H1 (cell line): ENCODE measurements around the gene TIAL1. TPM values are rescaled to one million over a fixed set of nuclear protein-coding genes. Genes with fewer than 3 reads are reported as not detected.
A peak's percentile ranks its signal among the peaks of the same experiment; 100 is the strongest.

Experiments
- CTCF ChIA-PET: fragments of 300-600 bp; sonication (Branson Sonifier 250); formaldehyde crosslinking; loops from one replicate; lab custom pipeline; 2021; ENCODE audit not compliant: partially characterized antibody; lab: Charles Lee
- POLR2A ChIA-PET: fragments of 300-600 bp; sonication (Branson Sonifier 250); formaldehyde crosslinking; loops from one replicate; lab custom pipeline; 2021; ENCODE audit warnings: inconsistent platforms; ENCODE audit not compliant: partially characterized antibody; lab: Charles Lee
- DNase-seq, 2 experiments: peaks; one replicate each; pipeline versions ENCODE4 v3.0.0 to v3.0.0-alpha.2; 2010 to 2022; ENCODE audit warnings: low spot score in 2 of 2, low read depth in 1 of 2, mixed read lengths in 1 of 2
- FAIRE-seq: peaks from 2 replicates; lab custom pipeline; 2011; peaks lifted over from hg19 to GRCh38; lab: Jason Lieb, UNC
- H2AFZ ChIP-seq: 2 replicates; pipeline ENCODE4 v1.8.1; 2012; ENCODE audit warnings: low read length, inconsistent platforms
- H2AK5ac ChIP-seq: 2 replicates; pipeline ENCODE4 v1.6.1; 2013; ENCODE audit warnings: low read depth, low read length
- H2BK120ac ChIP-seq: replicated peaks from 2 replicates; pipeline ENCODE3; 2013; ENCODE audit warnings: low read depth, low read length, inconsistent platforms
- H2BK12ac ChIP-seq: 2 replicates; pipeline ENCODE4 v1.6.1; 2013; ENCODE audit warnings: low read depth, low read length
- H2BK15ac ChIP-seq: 2 replicates; pipeline ENCODE4 v1.6.1; 2013; ENCODE audit warnings: low read length
- H2BK20ac ChIP-seq: 2 replicates; pipeline ENCODE4 v1.6.1; 2013; ENCODE audit warnings: low read length
- H2BK5ac ChIP-seq: 2 replicates; pipeline ENCODE4 v1.6.1; 2013; ENCODE audit warnings: low read depth, low read length
- H3K14ac ChIP-seq: 2 replicates; pipeline ENCODE4 v1.6.1; 2013; ENCODE audit warnings: inconsistent platforms; ENCODE audit not compliant: insufficient read length
- H3K18ac ChIP-seq: 2 replicates; pipeline ENCODE4 v1.6.1; 2013; ENCODE audit warnings: low read length; ENCODE audit errors: extremely low read depth
- H3K23ac ChIP-seq: 2 replicates; pipeline ENCODE4 v1.6.1; 2013; ENCODE audit warnings: inconsistent platforms; ENCODE audit not compliant: insufficient read length
- H3K23me2 ChIP-seq: 2 replicates; pipeline ENCODE4 v1.6.1; 2013; ENCODE audit warnings: low read depth, low read length
- H3K27ac ChIP-seq: 2 replicates; pipeline ENCODE4 v1.6.1; 2011; ENCODE audit warnings: low read depth, low read length, inconsistent platforms
- H3K27me3 ChIP-seq, 4 experiments: replicated peaks in 1 of 4; 1 replicate in 1 of 4; 2 replicates in 3 of 4; pipeline versions ENCODE4 v1.6.1 to v1.8.1; 2011 to 2013; ENCODE audit warnings: low read length in 3 of 4, mild to moderate bottlenecking in 3 of 4, inconsistent platforms in 2 of 4, mixed read lengths in 2 of 4, moderate library complexity in 1 of 4; ENCODE audit not compliant: control insufficient read depth in 3 of 4, insufficient read depth in 3 of 4; ENCODE audit errors: extremely low read depth in 1 of 4
- H3K36me3 ChIP-seq, 4 experiments: 2 replicates each; pipeline versions ENCODE4 v1.6.1 to v1.8.1; 2011 to 2013; ENCODE audit warnings: mild to moderate bottlenecking in 4 of 4, low read length in 3 of 4, moderate library complexity in 2 of 4, control low read depth in 1 of 4, inconsistent platforms in 1 of 4; ENCODE audit not compliant: insufficient read depth in 4 of 4, control insufficient read depth in 2 of 4
- H3K4ac ChIP-seq: replicated peaks from 2 replicates; pipeline ENCODE3; 2013; ENCODE audit warnings: low read length, low read depth, mixed read lengths, inconsistent platforms; ENCODE audit not compliant: insufficient read length
- H3K4me1 ChIP-seq, 4 experiments: replicated peaks in 1 of 4; 1 replicate in 1 of 4; 2 replicates in 3 of 4; pipeline versions ENCODE4 v1.6.1 to v1.8.1; 2011 to 2013; ENCODE audit warnings: low read length in 3 of 4, inconsistent platforms in 2 of 4, mixed read lengths in 1 of 4; ENCODE audit not compliant: insufficient read depth in 4 of 4, control insufficient read depth in 3 of 4
- H3K4me2 ChIP-seq, 2 experiments: 2 replicates each; pipeline versions ENCODE4 v1.6.1 to v1.8.1; 2011 to 2013; ENCODE audit warnings: low read depth in 2 of 2, low read length in 2 of 2, control low read depth in 1 of 2, inconsistent platforms in 1 of 2, mild to moderate bottlenecking in 1 of 2; ENCODE audit not compliant: insufficient read depth in 1 of 2
- H3K4me3 ChIP-seq, 4 experiments: fragments of 200-600, 300-600 bp in 1 of 4; sonication (generic), shearing (Covaris generic), sonication (Bioruptor Twin) in 1 of 4; 2 replicates each; pipeline versions ENCODE4 v1.5.1 to v1.8.1; 2011 to 2016; ENCODE audit warnings: low read length in 4 of 4, low read depth in 3 of 4, control low read depth in 2 of 4, inconsistent platforms in 2 of 4, mild to moderate bottlenecking in 2 of 4, mixed read lengths in 1 of 4, moderate library complexity in 1 of 4; ENCODE audit not compliant: insufficient read depth in 2 of 4; ENCODE audit errors: extremely low read depth in 1 of 4
- H3K56ac ChIP-seq: replicated peaks from 2 replicates; pipeline ENCODE3; 2013; ENCODE audit warnings: low read depth, mild to moderate bottlenecking, mixed read lengths, low read length, inconsistent platforms; ENCODE audit not compliant: insufficient read length
- H3K79me1 ChIP-seq: 2 replicates; pipeline ENCODE4 v1.6.1; 2013; ENCODE audit warnings: low read depth, low read length, control low read depth
- H3K79me2 ChIP-seq, 2 experiments: 2 replicates each; pipeline versions ENCODE4 v1.6.1 to v1.8.1; 2012 to 2013; ENCODE audit warnings: low read length in 2 of 2, mild to moderate bottlenecking in 2 of 2, inconsistent platforms in 1 of 2; ENCODE audit not compliant: insufficient read depth in 2 of 2, control insufficient read depth in 1 of 2
- H3K9ac ChIP-seq, 4 experiments: replicated peaks in 1 of 4; 1 replicate in 1 of 4; 2 replicates in 3 of 4; pipeline versions ENCODE4 v1.6.1 to v1.8.1; 2011 to 2013; ENCODE audit warnings: low read depth in 3 of 4, low read length in 3 of 4, control low read depth in 2 of 4, mild to moderate bottlenecking in 2 of 4, moderate library complexity in 2 of 4, inconsistent platforms in 1 of 4; ENCODE audit errors: extremely low read depth in 1 of 4
- H3K9me3 ChIP-seq, 2 experiments: 2 replicates each; pipeline versions ENCODE4 v1.6.1 to v1.8.1; 2012 to 2013; ENCODE audit warnings: mild to moderate bottlenecking in 2 of 2, moderate library complexity in 2 of 2, control low read depth in 1 of 2, inconsistent platforms in 1 of 2, low read depth in 1 of 2, low read length in 1 of 2, mixed read lengths in 1 of 2; ENCODE audit not compliant: insufficient read depth in 2 of 2
- H4K20me1 ChIP-seq, 2 experiments: replicated peaks in 1 of 2; 2 replicates each; pipeline versions ENCODE3 to v1.8.1; 2011 to 2013; ENCODE audit warnings: inconsistent platforms in 2 of 2, low read length in 2 of 2, mild to moderate bottlenecking in 1 of 2; ENCODE audit not compliant: insufficient read depth in 2 of 2, control insufficient read depth in 1 of 2
- H4K5ac ChIP-seq: 2 replicates; pipeline ENCODE4 v1.6.1; 2013; ENCODE audit warnings: low read length, low read depth, mixed read lengths, inconsistent platforms; ENCODE audit not compliant: insufficient read length
- H4K8ac ChIP-seq: 2 replicates; pipeline ENCODE4 v1.8.0; 2013; ENCODE audit warnings: mild to moderate bottlenecking, moderate library complexity, low read length, inconsistent platforms; ENCODE audit not compliant: insufficient read depth; ENCODE audit errors: extremely low read depth
- H4K91ac ChIP-seq: replicated peaks from 2 replicates; pipeline ENCODE3; 2013; ENCODE audit warnings: low read length, mixed read lengths, inconsistent platforms; ENCODE audit not compliant: insufficient read length
- ASH2L ChIP-seq: fragments of 200-600, 300-600 bp; sonication (generic); IDR thresholded peaks from one replicate; pipeline ENCODE4 v1.7.1; 2017; ENCODE audit warnings: low read length
- CBX5 ChIP-seq: fragments of 300-800, 300-1000 bp; sonication (generic); IDR thresholded peaks from 2 replicates; pipeline ENCODE4 v1.7.1; 2016; ENCODE audit warnings: antibody characterized with exemption, low read length, low read depth
- EGR1 ChIP-seq: IDR thresholded peaks from 2 replicates; pipeline ENCODE4 v1.6.1; 2011; ENCODE audit warnings: low read depth, low read length, borderline replicate concordance
- GABPA ChIP-seq: IDR thresholded peaks from 2 replicates; pipeline ENCODE4 v1.6.1; 2011; ENCODE audit warnings: mild to moderate bottlenecking, low read length, moderate library complexity, borderline replicate concordance; ENCODE audit not compliant: insufficient read depth
- JUND ChIP-seq: IDR thresholded peaks from 2 replicates; pipeline ENCODE4 v1.6.1; 2011; ENCODE audit warnings: mild to moderate bottlenecking, improper control_type of control experiment, low read length
- KDM4A ChIP-seq: IDR thresholded peaks from one replicate; pipeline ENCODE4 v1.7.1; 2012; ENCODE audit warnings: low read depth, mild to moderate bottlenecking, moderate library complexity, low read length, inconsistent platforms; ENCODE audit not compliant: severe bottlenecking
- MAX ChIP-seq: IDR thresholded peaks from 2 replicates; pipeline ENCODE4 v1.6.1; 2012; ENCODE audit warnings: inconsistent platforms
- RAD21 ChIP-seq, 2 experiments: IDR thresholded peaks in 1 of 2; conservative IDR thresholded peaks in 1 of 2; 2 replicates each; pipeline ENCODE4 v1.6.1; 2011; ENCODE audit warnings: low read depth in 2 of 2, low read length in 2 of 2, improper control_type of control experiment in 1 of 2, inconsistent platforms in 1 of 2, mild to moderate bottlenecking in 1 of 2, moderate library complexity in 1 of 2
- RBBP5 ChIP-seq: IDR thresholded peaks from 2 replicates; pipeline ENCODE4 v1.7.1; 2012; ENCODE audit warnings: low read depth, mild to moderate bottlenecking, inconsistent platforms, low read length, moderate library complexity, borderline replicate concordance
- SP2 ChIP-seq: IDR thresholded peaks from 2 replicates; pipeline ENCODE4 v1.6.1; 2012; ENCODE audit warnings: mild to moderate bottlenecking, low read length, inconsistent platforms
- SP4 ChIP-seq: IDR thresholded peaks from 2 replicates; pipeline ENCODE4 v1.6.1; 2012; ENCODE audit warnings: low read length, inconsistent platforms
- WGBS, 2 experiments: shearing (Covaris generic) in 1 of 2; methylation state at CpG; one replicate each; pipeline versions ENCODE4 v1.1.6 to v1.1.7; 2013 to 2015; ENCODE audit warnings: low lambda C conversion rate in 2 of 2, mixed read lengths in 2 of 2, inconsistent platforms in 1 of 2, low coverage in 1 of 2, missing lambda C conversion rate in 1 of 2; ENCODE audit not compliant: insufficient replicate concordance in 2 of 2, insufficient coverage in 1 of 2, insufficient read length in 1 of 2; ENCODE audit errors: extremely low coverage in 1 of 2, missing lambda C conversion rate in 1 of 2; 5-methylcytosine and 5-hydroxymethylcytosine counted together
- polyA plus RNA-seq, 7 experiments: library from polyadenylated mRNA; depleted of rRNA in 3 of 7; stranded (reverse) in 5 of 7; unstranded in 2 of 7; fragments of >200 nt in 5 of 7; fragments of 200-250 nt in 2 of 7; gene quantifications; 1 replicate in 5 of 7; 2 replicates in 1 of 7; 4 replicates in 1 of 7; pipeline versions ENCODE4 v1.2.1 to v1.2.3, GENCODE V29; 2011 to 2013; ENCODE audit warnings: missing spikeins in 2 of 7, mixed read lengths in 2 of 7
- total RNA-seq: library from RNA; stranded (reverse); fragmentation: NEBNext Ultra II Directional; extraction: Animal tissue kit (Norgen Biotek cat#: 25700); gene quantifications from 2 replicates; pipeline ENCODE4 v1.2.1, GENCODE V29; 2021

Gene TIAL1
- total and polyA plus RNA-seq, 2 of the 8 experiments (the other 6 are each of a cell fraction or from before 2014, with no cell fraction given), result 50.4 to 166 TPM

GRCh38 chr10:119595676-119596515, 868 bp downstream of the TIAL1 start:
- 1% methylated on average over 38 of the region's 50 CpGs; no CpG with 5 or more reads in 1 of the 2 experiments for WGBS, 2 experiments
- no peaks in the 10 kb centered on the region for H3K27me3 ChIP-seq
- ChIA-PET POLR2A (interaction anchor here (1.0 to 1.5 kb wide), 4 partner anchors 10 to 388 kb away, joined by 3 to 5 read pairs (median 3); partner anchors contain the start of gene GRK5), CTCF (interaction anchor here (0.7 to 1.3 kb wide), 3 partner anchors 12 to 50 kb away, joined by 3 to 5 read pairs (median 4); no protein-coding TSS in a partner anchor)
- peaks cover 2% of the 10 kb centered on the region; the same call in 1 of the 2 replicates for H3K79me1 ChIP-seq
- no peak overlapping the region for H3K14ac ChIP-seq
- H3K4me1 ChIP-seq, result peaks cover 0 to 8% (median 5%) of the 10 kb centered on the region in 4 experiments; a peak in 4 of 7 replicates
- peak overlapping the region; percentile 61 to 91 (median 84) for H3K9ac ChIP-seq
- no peak overlapping the region for H2BK12ac ChIP-seq
- H3K4me2 ChIP-seq, result peak overlapping the region; percentile 83 to 99
- H3K79me2 ChIP-seq, result peaks cover 22 to 53% of the 10 kb centered on the region in 2 experiments
- peak overlapping the region; percentile 85; the same call in 1 of the 2 replicates for H4K8ac ChIP-seq
- peaks cover 0 to 16% (median 0%) of the 10 kb centered on the region in 4 experiments; a peak in 1 of 8 replicates for H3K36me3 ChIP-seq
- H2BK120ac ChIP-seq, result no peak overlapping the region
- no peak overlapping the region for H2AK5ac ChIP-seq
- H3K23me2 ChIP-seq, result peaks cover 9% of the 10 kb centered on the region
- H2BK20ac ChIP-seq, result no peak overlapping the region
- no peak for FAIRE-seq
- no peak overlapping the region for H2BK15ac ChIP-seq
- peaks cover 3 to 6% of the 10 kb centered on the region in 2 experiments; a peak in 2 of 4 replicates for H3K9me3 ChIP-seq
- H3K56ac ChIP-seq, result peak overlapping the region; percentile 24
- H3K27ac ChIP-seq, result peak overlapping the region; percentile 90
- peak overlapping the region; percentile 62 for H3K18ac ChIP-seq
- peaks cover 7 to 8% of the 10 kb centered on the region in 2 experiments for H4K20me1 ChIP-seq
- DNase-seq, result peak in 1 of 2 experiments; percentile 53
- no peak overlapping the region for H3K23ac ChIP-seq
- H2AFZ ChIP-seq, result no peak overlapping the region
- peak overlapping the region; percentile 92 to 99 (median 96) for H3K4me3 ChIP-seq
- peak overlapping the region; percentile 95 for H2BK5ac ChIP-seq
- H3K4ac ChIP-seq, result peak overlapping the region; percentile 94
- H4K91ac ChIP-seq, result peak overlapping the region; percentile 68
- peak overlapping the region; percentile 53 for H4K5ac ChIP-seq
- TF ChIP-seq KDM4A (peak; percentile 32), SP2 (no peak), RBBP5 (no peak), JUND (no peak), ASH2L (peak; percentile 2), SP4 (no peak), CBX5 (no peak), GABPA (no peak), RAD21 (IDR thresholded peaks at IDR 0.05 in 1 of 2, conservative IDR thresholded peaks at IDR 0.05 in 1 of 2; ENCODE audit: low read depth in 2 of 2, low read length in 2 of 2) (no peak), MAX (0 out of 2 replicates have a peak, but pooled peaks have one; percentile 2), EGR1 (no peak)
